ENCODE results near the gene HPDL.

Gene HPDL

GRCh38 chr1:45325851-45326506 lies 716 bp upstream of the HPDL start:
- no peak for DNase-seq

GRCh38 chr1:45327644-45328515 lies 1.2 kb downstream of the HPDL start:
- DNase-seq, result no peak

- DNase-seq, result no peak
Observed at GRCh38 chr1:45328680-45329079, 2.0 kb downstream of the HPDL start.

GRCh38 chr1:45329445-45329844 lies 2.8 kb downstream of the HPDL start:
- no peak for DNase-seq

GRCh38 chr1:45331436-45332345 lies 5.0 kb downstream of the HPDL start:
- DNase-seq, result no peak

GRCh38 chr1:45332346-45332720 lies 5.6 kb downstream of the HPDL start:
- DNase-seq, result no peak

- DNase-seq, result no peak
Observed at GRCh38 chr1:45334308-45335245, 7.9 kb downstream of the HPDL start.

- no peak for DNase-seq
Observed at GRCh38 chr1:45335855-45336324, 9.2 kb downstream of the HPDL start.

- no peak for DNase-seq
Observed at GRCh38 chr1:45337630-45338325, 11.1 kb downstream of the HPDL start.

- peak; percentile 99 for DNase-seq
Observed at GRCh38 chr1:45339789-45340558, 13.3 kb downstream of the HPDL start, which contains the start of the genes MUTYH and TOE1. Gene MUTYH, minus strand, starts transcription at chr1:45340440. Its CDS starts 5,935 bp downstream, at chr1:45334505. Gene TOE1, plus strand, starts transcription at chr1:45340170. Its CDS starts 83 bp downstream, at chr1:45340253.

- peak; percentile 44 for DNase-seq
Observed at GRCh38 chr1:45340816-45341466, 14.2 kb downstream of the HPDL start.

GRCh38 chr1:45344499-45344898 lies 17.8 kb downstream of the HPDL start:
- DNase-seq, result no peak

GRCh38 chr1:45345014-45345413 lies 18.3 kb downstream of the HPDL start:
- no peak for DNase-seq

- DNase-seq, result no peak
Observed at GRCh38 chr1:45346473-45346872, 19.8 kb downstream of the HPDL start.

GRCh38 chr1:45348020-45348419 lies 21.3 kb downstream of the HPDL start:
- no peak for DNase-seq

- no peak for DNase-seq
Observed at GRCh38 chr1:45348609-45348965, 21.9 kb downstream of the HPDL start.

GRCh38 chr1:45348966-45349677 lies 22.4 kb downstream of the HPDL start:
- no peak for DNase-seq

GRCh38 chr1:45351508-45351907 lies 24.8 kb downstream of the HPDL start:
- DNase-seq, result no peak

GRCh38 chr1:45353685-45354084 lies 27.0 kb downstream of the HPDL start:
- no peak for DNase-seq
